HEK293T (cell line): ENCODE measurements around the gene MS4A10.

ENCODE experiments used
- BHLHE40 ChIP-seq: fragments of 450-650 bp; IDR thresholded peaks from 2 replicates; pipeline ENCODE4 v1.6.1; 2016; ENCODE audit warnings: mild to moderate bottlenecking, moderate library complexity, borderline replicate concordance
- FOXA1 ChIP-seq: fragments of 450-650 bp; IDR thresholded peaks from 2 replicates; pipeline ENCODE4 v1.6.1; 2016; ENCODE audit warnings: mild to moderate bottlenecking
- FOXK2 ChIP-seq: fragments of 450-650 bp; IDR thresholded peaks from 2 replicates; pipeline ENCODE4 v1.6.1; 2016; ENCODE audit warnings: mild to moderate bottlenecking
- FOXM1 ChIP-seq: fragments of 450-650 bp; IDR thresholded peaks from 2 replicates; pipeline ENCODE4 v1.6.1; 2017; ENCODE audit warnings: mild to moderate bottlenecking, borderline replicate concordance
- HDGF ChIP-seq: fragments of 450-650 bp; IDR thresholded peaks from 2 replicates; pipeline ENCODE4 v1.6.1; 2017; ENCODE audit warnings: antibody characterized with exemption, borderline replicate concordance
- L3MBTL2 ChIP-seq: fragments of 450-650 bp; conservative IDR thresholded peaks from 2 replicates; pipeline ENCODE4 v1.6.1; 2016; ENCODE audit warnings: mild to moderate bottlenecking
- PKNOX1 ChIP-seq: fragments of 450-650 bp; IDR thresholded peaks from 2 replicates; pipeline ENCODE4 v1.6.1; 2016
- SP1 ChIP-seq: fragments of 450-650 bp; IDR thresholded peaks from 2 replicates; pipeline ENCODE4 v1.6.1; 2017
- SUZ12 ChIP-seq: fragments of 450-650 bp; IDR thresholded peaks from 2 replicates; pipeline ENCODE4 v1.6.1; 2016; ENCODE audit warnings: mild to moderate bottlenecking
- TARDBP ChIP-seq: fragments of 450-650 bp; IDR thresholded peaks from 2 replicates; pipeline ENCODE4 v1.6.1; 2016
- ZNF384 ChIP-seq: fragments of 450-650 bp; IDR thresholded peaks from 2 replicates; pipeline ENCODE4 v1.6.1; 2016

- TF ChIP-seq PKNOX1 (no peak), SP1 (no peak), FOXA1 (no peak), BHLHE40 (no peak), L3MBTL2 (no peak), FOXK2 (no peak), HDGF (no peak), TARDBP (no peak), ZNF384 (no peak), SUZ12 (no peak), FOXM1 (no peak)
Measured at GRCh38 chr11:60741421-60741820, 43.7 kb upstream of the MS4A10 start.
